ENCODE measurements around the gene ATPAF2. TPM values are rescaled to one million over a fixed set of nuclear protein-coding genes. Genes with fewer than 3 reads are reported as not detected.

Gene ATPAF2
- total RNA-seq, 1 experiment from 2014 or later, result 8.4 TPM

Other genes with a start within 250 kb of the ATPAF2 start
- gene SREBF1, start 202.2 kb downstream of the ATPAF2 start, total RNA-seq (2014; rRNA removed; shearing (Covaris generic)), result 72.5 and 74.8 TPM in 2 replicates
- gene TOM1L2, start 66.8 kb downstream of the ATPAF2 start, total RNA-seq (2014; rRNA removed; shearing (Covaris generic)), result 9.7 and 9.9 TPM in 2 replicates
- 0.40 and 0.63 TPM in 2 replicates for gene DRC3, start 66.3 kb downstream of the ATPAF2 start, total RNA-seq (2014; rRNA removed; shearing (Covaris generic))
- gene GID4, start 240 bp upstream of the ATPAF2 start, total RNA-seq (2014; rRNA removed; shearing (Covaris generic)), result 12.4 and 14.8 TPM in 2 replicates
- 41.6 and 42.5 TPM in 2 replicates for gene DRG2, start 48.8 kb upstream of the ATPAF2 start, total RNA-seq (2014; rRNA removed; shearing (Covaris generic))
- 0.06 and 0.30 TPM in 2 replicates for gene MYO15A, start 69.6 kb upstream of the ATPAF2 start, total RNA-seq (2014; rRNA removed; shearing (Covaris generic))
- 94.1 and 96.2 TPM in 2 replicates for gene ALKBH5, start 144.7 kb upstream of the ATPAF2 start, total RNA-seq (2014; rRNA removed; shearing (Covaris generic))
- 11.9 and 12.6 TPM in 2 replicates for gene LLGL1, start 186.5 kb upstream of the ATPAF2 start, total RNA-seq (2014; rRNA removed; shearing (Covaris generic))
- 175 and 179 TPM in 2 replicates for gene FLII, start 219.6 kb upstream of the ATPAF2 start, total RNA-seq (2014; rRNA removed; shearing (Covaris generic))
- gene MIEF2, start 221.5 kb upstream of the ATPAF2 start, total RNA-seq (2014; rRNA removed; shearing (Covaris generic)), result 5.2 and 5.3 TPM in 2 replicates